HG03439 (cell line): Measurements from ENCODE around the gene TNRC6B.
"Not testable (repeated sequence)": the region's sequence is repeated elsewhere in the genome, so short reads cannot be mapped to it uniquely, and the experiment has no call there.

Source experiments
- ATAC-seq: cut with Tn5 transposase; IDR thresholded peaks from one replicate; pipeline ENCODE4 v1.9.1; 2021; ENCODE audit warnings: mild to moderate bottlenecking, moderate library complexity; ENCODE audit not compliant: unreplicated experiment

The TNRC6B gene

DNA sequence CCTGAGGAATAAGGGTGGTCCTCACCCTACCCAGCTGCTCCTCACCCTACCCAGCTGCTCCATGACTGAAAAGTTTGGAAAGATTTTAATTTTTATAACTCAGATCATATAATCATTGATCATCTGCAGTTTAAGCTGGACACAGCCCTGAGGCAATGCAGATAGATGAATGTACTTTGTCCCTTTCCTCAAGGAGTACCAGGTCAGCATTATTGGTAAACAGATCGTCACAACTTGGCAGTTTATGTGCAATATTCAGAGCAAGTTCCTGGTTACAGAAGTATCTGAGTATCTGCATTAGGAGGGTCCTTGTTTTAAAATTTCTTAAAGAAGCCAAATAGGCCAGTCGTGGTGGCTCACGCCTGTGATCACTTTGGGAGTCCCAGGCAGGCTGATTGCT, 3.6 kb downstream of the TNRC6B start:
- no peak for ATAC-seq

DNA sequence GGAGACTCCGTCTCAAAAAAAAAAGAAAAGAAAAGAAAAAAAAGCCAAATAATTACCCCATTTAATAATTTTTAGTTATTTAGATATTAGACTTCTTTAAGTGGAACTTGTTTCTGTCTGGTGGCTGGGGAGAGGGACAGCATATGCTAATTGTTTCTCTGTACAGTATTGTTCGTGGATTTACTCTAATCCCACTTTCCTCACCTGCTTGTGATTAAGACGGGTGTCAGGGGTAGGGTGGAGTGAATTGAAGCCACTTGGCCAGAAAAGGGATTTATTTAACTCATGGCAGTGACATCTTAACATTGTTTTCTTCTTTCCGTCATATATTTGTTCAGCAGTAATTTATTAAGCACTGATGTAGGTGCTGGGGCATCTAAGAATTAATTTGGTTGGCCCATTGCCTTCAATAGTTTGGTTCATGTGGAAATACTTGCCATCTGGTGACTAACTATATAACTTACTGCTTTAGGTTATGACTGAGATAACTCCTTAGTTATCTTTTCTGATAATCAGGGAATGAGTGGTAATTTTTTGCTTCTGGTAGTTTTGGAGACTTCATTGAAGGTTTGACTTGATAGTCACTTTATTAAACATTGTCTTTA, 4.6 kb downstream of the TNRC6B start:
- ATAC-seq: no peak

DNA sequence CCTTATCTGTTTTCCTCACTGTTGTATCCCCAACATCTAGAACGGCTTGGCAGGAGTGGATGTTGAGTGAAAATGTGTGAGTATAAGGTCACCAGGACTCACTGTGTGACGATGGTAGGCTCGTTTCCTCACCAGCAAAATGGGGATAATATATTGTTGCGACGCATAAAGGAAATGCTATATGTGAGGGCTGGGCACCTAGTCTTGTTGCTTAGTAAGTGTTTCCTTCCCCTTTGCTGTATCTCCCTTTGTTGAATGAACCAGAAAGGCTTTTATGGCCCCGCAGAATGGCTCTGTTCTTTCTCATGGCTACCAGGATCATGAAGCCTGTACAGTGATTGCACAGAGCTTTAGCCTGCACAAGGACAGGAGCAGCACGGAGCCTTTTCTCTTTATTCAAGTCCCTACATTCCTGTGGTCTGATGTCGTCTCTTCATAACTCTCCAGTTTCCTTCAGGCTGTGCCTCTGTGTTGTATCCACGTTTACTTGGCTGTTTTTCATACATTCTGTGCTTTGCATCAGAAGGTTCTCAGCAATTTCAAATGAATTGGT, 5.4 kb downstream of the TNRC6B start:
- ATAC-seq: no peak

DNA sequence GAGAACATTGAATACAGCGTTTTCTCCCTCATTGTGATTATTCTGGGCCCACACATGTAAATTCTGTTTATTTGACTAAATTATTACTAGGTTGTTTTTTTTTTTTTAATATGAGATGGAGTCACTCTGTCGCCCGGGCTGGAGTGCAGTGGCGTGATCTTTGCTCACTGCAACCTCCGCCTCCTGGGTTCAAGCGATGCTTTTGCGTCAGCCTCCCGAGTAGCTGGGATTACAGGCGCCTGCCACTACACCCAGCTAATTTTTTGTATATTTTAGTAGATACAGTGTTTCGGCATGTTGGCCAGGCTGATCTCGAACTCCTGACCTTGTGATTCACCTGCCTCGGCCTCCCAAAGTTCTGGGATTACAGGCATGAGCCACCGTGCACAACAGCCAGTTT, 5.9 kb downstream of the TNRC6B start:
- ATAC-seq: not testable (repeated sequence)

DNA sequence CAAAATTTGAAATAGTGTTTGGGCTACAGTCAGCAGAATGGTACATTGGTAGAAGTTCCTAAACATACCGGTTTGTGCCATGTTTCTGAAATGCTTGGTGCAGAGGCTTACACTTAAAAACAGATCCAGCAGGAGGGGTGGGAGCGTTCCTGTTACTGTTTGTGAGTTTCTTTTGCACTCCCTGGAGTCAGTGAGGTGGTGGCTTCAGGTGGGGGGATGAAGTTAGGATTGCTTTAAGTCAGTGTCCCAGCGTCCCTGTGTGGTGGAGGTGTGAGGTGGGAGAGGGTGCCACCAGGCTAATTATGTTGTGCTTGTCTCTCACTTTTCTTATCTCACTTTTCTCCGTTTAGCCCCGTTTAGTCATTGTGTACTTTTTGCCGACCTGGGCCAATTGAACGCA, 9.7 kb downstream of the TNRC6B start:
- ATAC-seq: no peak

DNA sequence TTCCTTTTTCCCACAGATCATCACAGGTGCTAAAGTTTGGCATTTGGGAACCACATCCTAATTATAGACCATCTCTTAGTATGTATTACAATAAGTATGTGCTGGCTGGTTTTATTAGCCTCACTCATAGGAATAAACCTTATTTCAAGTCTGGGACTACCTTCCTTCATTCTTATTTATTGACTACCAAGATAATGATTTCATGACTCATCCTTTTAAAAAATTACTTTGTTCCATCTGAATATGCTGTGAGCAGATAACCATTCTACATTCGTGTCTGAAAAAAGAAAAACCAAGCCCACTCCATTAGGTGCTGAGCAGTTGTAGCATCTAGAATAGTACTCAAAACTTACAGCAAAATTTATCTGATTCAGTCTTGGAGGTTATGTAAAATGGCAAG, 12.3 kb downstream of the TNRC6B start:
- ATAC-seq: no peak

DNA sequence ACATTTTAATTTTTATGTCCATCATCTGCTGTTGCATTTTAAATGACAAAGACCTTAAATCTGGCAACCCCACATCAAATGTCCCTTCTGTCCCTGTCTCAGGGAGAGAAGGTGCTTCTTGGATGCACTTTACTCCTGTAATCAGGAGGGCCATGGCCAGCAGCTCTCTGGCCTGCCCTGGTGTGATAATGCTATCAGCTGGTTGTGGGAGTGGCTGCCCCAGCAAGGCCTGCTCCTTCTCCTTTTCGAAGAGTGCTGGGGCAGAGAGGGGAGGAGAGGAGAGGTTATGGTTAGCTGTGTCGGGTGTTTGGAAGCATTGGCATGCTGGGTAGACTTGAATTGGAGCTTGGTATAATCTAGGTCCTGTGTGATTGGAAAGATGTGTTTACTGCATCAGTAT, 12.8 kb downstream of the TNRC6B start:
- no peak for ATAC-seq

DNA sequence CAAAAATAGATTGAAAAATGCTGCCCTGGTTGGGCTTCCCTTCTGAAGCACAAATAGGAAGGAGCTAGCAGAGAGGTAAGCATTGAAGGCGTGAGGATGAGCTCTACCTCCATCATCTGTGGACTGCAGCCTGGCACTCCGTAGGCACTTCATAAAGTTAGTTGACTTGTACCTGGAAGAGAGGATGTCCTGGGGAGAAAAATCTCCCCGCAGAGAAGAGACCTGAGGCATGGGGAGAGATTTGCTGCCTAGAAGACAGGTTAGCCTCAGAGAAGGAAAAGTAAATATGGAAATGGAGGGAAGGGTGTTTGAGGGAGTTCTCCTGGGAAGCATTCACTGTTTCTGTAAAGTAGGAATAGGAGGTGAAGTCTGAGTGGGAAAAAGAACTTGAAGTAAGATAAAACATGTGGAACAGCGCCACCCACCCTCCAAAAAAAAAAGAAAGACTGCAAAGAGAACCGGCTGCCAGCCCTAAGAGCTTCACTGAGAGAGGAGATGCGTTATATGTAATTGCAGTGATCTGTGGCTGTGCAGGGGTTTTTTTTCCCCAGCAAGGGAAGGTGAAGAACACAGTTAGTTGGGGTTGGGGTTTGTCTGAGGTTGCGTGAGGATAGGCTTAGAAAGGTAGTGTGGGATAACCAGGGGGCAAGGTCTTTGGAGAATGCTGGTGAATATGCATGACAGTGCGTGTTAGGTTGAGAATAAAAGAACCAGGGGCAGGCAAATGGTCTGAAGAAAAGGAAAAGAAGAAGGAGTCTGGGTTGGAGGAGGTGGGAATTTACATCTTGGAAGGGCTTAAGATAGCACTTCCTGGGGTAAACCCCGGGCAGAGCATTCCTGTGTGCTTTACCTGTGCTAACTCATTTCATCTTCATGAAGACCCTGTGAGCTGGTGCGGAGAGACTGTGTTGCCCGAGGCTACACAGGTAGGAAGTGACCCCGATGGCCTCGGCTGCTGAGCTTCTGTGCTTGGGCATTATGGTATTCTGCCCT, 16.0 kb downstream of the TNRC6B start:
- no peak for ATAC-seq

DNA sequence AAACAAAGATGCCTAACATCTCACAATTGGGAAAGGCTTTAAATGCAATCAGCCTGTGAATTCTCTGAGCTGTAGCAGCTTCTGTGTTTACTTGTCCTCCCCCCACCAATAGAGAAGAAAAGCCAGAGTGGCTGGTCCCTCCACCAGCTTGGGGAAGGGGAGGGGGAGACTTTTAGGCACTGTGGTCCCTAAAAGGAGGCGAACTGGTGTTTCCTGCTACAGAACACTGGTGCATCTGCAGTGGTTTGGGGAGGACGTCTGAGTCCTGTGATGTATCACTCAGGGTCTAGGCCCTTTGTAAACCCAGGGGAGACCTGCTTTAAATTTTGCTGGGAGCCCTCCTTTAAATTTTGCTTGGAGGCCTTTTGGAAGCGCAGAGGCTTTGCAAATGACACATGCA, 16.9 kb downstream of the TNRC6B start:
- ATAC-seq: no peak

DNA sequence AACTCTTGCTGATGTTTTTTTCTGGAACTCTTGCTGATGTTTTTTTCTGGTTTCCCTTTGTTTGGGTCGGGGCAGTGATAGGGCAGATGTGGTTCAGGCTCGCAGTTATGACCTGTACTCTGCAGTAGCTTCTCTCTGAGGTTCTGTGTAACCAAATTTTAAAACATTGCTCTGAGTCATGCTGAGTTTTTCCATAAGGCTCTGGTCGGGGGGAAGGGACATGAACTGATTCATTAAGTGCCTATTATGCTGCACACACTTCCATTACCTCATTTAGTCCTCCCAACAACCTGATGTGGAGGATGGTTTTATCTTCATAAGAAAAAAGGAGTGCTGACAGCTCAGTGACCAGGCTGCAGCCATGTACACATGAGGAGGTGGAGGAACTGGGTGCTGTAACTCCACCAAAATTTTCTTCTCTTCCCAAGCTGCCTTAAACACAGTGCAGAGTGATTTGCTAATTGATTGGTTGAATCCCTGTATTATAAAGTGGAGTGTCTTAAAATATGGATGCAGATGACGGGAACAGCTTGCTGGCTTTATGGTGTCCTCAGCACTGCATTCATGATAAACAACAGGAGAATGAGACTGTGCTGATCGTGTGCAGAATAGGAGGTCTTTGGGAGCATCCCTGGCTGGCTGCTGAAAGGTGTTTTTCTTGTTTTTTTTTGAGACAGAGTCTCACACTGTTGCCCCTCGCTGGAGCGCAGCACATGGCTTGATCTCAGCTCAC, 19.1 kb downstream of the TNRC6B start:
- no peak for ATAC-seq

DNA sequence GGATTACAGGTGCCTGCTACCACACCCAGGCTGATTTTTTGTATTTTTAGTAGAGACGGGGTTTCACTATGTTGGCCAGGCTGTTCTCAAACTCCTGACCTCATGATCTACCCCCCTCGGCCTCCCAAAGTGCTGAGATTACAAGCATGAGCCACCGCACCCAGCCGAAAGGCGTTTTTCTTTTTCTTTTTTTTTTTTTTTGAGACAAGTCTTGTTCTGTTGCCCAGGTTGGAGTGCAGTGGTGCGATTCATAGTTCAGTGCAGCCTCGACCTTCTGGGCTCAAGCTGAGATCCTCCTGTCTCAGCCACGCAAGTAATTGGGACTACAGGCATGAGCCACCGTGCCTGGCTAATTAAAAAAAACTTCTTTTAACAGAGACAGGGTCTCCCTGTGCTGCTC, 19.7 kb downstream of the TNRC6B start:
- not testable (repeated sequence) for ATAC-seq

DNA sequence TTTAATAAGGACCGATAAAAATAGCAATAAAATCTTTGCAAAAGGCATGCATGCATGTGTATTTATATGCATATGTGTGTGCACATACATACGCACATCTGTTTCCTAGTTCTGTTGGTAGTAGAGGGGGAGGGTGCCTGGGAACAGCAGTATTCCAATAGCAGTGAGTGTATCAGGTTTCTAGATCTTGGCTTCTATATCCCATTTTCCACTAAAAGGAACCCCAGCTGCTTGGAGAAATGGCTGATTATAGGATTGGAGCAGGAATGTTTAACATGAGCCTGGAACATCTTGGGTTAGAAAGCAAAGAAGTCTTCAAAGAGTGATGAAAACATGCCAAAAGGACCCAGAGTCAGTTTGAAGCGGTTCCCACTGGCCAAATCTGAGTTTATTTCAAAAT, 21.0 kb downstream of the TNRC6B start:
- no peak for ATAC-seq

DNA sequence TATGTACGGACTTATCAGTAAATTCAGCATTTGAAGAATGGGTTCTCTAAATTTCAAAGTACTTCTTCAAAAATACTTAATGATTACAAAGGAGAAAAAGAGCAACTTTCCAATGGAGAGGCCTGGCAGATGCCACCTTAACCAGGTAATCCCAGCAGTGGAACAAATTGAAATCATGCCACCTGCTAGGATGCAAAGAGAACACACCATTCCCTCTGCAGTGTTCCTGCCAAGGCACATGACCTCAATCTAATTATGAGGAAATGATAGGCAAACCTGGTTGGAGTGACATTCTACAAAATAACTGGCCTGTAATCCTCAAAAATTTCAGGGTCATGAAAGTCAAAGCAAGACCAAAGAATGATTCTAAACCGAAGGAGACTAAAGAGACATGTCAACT, 21.5 kb downstream of the TNRC6B start:
- no peak for ATAC-seq

DNA sequence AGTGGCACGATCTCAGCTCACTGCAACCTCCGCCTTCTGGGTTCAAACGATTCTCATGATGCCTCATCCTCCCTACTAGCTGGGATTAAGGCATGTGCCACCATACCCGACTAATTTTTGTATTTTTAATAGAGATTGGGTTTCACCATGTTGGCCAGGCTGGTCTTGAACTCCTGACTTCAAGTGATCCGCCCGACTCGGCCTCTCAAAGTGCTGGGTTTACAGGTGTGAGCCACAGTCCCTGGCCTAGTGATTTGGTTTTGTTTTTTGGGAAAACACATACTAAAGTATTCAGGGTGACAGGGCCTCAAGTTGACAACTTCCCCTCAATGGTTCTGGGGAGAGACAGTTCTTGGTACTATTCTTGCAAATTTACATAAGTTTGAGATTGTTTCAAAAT, 22.1 kb downstream of the TNRC6B start:
- ATAC-seq: no peak

DNA sequence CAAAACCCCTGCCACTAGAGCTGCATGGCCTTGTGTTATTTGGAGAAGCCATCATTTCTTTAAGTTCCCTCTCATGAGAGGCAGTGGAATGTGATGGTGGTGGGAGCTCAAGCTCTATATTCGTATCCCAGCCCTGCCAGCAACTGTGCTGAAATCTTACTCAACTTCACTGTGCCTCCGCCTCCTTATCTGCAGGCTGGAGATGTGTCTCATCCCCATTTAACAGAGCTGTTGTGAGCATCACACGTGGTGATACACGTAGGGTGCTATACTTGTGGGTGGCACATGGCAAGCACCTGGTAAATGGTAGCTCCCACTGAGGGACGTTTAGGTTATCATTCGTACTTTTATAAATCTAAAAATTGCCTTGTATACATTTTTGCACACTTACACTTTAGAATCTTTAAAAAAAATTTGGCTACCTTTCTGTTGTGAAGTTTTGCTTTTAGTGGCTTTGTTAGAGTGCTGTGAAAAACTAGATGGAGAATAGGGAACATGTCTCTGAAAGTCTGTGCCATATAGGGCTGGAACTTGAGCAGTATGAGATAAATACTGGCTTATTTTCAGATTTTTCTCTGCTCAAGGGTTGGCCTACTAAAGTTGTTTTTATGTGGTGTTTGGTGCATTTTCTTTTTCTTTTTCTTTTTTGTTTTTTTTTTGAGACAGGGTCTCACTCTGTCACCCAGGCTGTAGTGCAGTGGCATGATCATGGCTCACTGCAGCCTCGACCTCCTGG, 23.2 kb downstream of the TNRC6B start:
- ATAC-seq: no peak

DNA sequence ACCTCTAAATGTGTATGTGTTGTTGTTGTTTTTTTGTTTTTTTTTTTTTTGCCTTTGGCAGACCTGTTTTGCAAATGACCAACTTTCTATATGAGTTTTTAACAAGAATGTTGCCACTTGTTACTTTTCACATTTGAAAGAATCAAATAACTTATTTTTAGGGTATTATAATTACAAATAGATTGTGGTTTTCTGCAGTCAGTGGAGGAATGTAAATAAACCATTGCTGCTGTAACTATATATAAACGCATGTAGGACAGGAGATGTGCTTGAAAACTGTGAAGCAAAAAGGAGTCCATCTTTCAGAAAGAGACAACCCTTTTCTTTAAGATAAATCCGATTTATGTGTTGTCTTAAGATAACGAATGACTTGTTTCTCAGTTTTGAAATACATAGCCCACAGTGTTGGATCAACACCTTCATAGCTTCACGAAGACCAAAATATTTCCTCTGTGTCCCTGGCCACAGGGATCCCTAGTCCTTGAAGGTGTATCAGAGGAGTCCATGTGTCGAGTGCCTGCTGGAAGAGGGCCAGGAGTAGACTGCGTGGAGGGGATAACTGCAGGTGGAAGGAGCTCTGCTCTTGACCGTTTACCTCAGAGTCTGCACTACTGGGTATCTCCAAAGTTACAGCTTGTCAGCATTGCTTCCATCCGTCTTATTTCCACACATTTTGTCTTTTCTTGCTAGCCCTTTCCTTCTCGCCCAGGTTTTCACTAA, 24.7 kb downstream of the TNRC6B start:
- no peak for ATAC-seq

DNA sequence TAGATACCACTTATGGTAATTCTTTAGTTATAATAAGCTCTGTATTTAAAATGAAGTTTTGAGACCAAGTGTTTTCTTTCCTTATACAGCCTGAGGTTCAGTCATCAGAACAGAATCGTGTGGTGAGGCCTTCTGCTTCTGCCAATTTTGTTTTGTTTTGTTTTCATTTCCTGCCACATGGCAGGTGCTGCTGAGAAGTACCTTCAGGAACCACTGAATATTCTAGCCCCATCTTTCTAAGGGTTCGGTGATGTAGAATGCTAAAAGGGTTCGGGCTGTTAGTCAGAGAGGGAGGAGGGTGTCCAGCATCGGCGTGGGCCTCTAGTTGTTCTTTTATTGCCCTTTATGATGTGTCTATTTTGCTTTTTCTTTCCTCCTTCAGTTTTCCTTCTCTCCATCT, 25.8 kb downstream of the TNRC6B start:
- peak; percentile 56 for ATAC-seq

DNA sequence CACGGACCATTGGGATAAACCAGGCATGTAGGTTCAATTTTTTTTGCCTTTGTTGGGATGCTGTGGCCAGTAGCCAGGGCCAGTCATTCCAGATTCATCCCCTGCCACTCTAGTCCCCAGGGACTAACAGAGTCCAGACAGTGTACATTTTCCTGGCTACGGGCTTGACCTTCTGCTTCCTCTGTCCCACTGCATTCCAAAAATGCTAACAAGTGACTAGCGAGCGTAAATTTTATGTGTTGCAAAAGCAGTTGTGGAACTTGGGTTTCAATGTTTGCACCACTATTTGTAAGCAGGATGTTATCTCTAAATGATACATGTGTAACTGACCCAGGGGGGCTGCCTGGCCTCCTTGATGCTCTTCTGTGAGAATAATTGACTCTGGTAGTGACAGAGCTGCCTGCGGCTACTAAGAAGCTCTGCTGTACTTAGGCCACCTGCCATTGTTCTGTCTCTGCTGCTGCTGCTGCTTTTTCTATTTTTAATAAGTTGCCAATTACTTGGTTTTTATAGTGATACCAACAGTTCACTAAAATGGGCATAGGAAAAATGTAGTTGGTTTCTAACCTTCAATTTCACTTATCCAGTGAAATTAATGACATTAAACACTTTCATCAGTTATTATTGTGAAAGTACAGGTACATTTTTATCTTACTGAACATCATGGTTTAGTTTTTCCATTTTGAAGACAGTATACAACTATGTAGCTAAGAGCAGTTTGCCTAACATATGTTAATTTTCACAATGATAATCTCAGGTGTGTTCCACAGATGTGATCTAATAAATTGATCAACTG, 26.8 kb downstream of the TNRC6B start:
- ATAC-seq: no peak

DNA sequence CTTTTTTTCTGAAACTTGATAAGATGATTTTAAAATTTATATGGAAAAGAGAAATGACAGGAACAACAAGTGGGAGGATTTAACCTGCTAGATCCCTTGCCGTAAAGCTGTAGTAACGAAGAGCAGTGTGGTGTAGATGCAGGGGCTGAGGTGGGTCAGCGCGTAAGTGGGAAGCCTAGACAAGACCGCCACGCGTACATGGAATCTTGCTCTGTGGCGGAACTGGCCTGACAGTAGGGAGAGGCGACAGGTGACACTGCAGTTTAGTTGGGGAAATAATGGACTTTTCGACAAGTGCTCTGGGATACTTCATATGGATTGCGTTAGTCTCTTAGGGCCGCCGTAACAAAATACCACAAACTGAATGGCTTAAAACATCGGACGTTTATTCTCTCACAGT, 28.8 kb downstream of the TNRC6B start:
- ATAC-seq: no peak
